Endothelial cell of umbilical vein (primary cell): Measurements from ENCODE around the gene MDFI.
A peak's percentile ranks its signal among the peaks of the same experiment; 100 is the strongest.

Source experiments
- CTCF ChIP-seq, 2 donors: IDR thresholded peaks; 1 replicate in 1 of 2; 2 replicates in 1 of 2; pipeline ENCODE4 v1.5.1; 2011; ENCODE audit warnings: low read length in 2 of 2, mild to moderate bottlenecking in 2 of 2, moderate library complexity in 2 of 2, control low read depth in 1 of 2, inconsistent platforms in 1 of 2, low read depth in 1 of 2; ENCODE audit not compliant: insufficient read depth in 1 of 2; ENCODE audit errors: extremely low read depth in 1 of 2
- EZH2 ChIP-seq: IDR thresholded peaks from 2 replicates; pipeline ENCODE4 v1.6.1; 2012; ENCODE audit warnings: borderline replicate concordance, low read depth, mild to moderate bottlenecking, moderate library complexity, low read length, inconsistent platforms; ENCODE audit not compliant: severe bottlenecking
- FOS ChIP-seq: IDR thresholded peaks from 2 replicates; pipeline ENCODE4 v1.6.1; 2011; ENCODE audit warnings: mild to moderate bottlenecking, low read length, moderate library complexity, borderline replicate concordance; ENCODE audit not compliant: insufficient read depth
- MAX ChIP-seq: IDR thresholded peaks from 2 replicates; pipeline ENCODE4 v1.6.1; 2011; ENCODE audit not compliant: insufficient read depth, insufficient read length
- POLR2A ChIP-seq: IDR thresholded peaks from 2 replicates; pipeline ENCODE4 v1.6.1; 2012; ENCODE audit warnings: low read depth, mild to moderate bottlenecking, control low read depth, low read length
- POLR2AphosphoS5 ChIP-seq: IDR thresholded peaks from 2 replicates; pipeline ENCODE4 v1.6.1; 2012; ENCODE audit warnings: low read depth, mild to moderate bottlenecking, control low read depth, low read length, moderate library complexity; ENCODE audit not compliant: insufficient read depth

GRCh38 chr6:41638935-41639808, 904 bp downstream of the MDFI start:
- TF ChIP-seq CTCF (IDR thresholded peaks at IDR 0.05; ENCODE audit: extremely low read depth in 1 of 2, insufficient read depth in 1 of 2, low read depth in 1 of 2, low read length in 2 of 2) (no peak), POLR2A (peak; percentile 29), EZH2 (no peak), MAX (no peak), FOS (no peak), POLR2AphosphoS5 (no peak)
